Inferior parietal cortex (tissue), 1 donor: ENCODE measurements around the gene KIF2A.

Experiments
- DNase-seq: peaks from one replicate; pipeline ENCODE4 v3.0.0-alpha.2; 2016; ENCODE audit errors: extremely low spot score

Gene KIF2A

GRCh38 chr5:62328772-62329491 lies 22.9 kb downstream of the KIF2A start:
- no peak for DNase-seq

DNA sequence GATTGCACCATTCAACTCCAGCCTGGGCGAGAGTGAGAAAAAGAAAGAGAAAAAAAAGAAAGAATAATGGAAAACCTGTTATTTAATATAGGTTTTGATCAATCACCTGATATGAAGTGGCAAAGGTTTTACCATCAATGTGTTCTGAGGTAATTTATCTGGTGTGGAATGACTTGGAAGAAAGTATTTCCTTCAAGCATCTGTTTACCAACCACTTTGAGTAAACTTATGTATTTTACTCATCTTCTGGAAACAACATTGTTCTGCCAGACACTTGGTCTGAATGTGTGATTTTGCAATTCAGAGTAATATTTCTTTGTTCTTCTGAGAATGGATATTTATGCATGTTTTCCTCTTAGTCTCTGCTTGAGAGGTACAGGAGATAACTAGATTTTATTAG lies 24.3 kb downstream of the KIF2A start:
- no peak for DNase-seq

DNA sequence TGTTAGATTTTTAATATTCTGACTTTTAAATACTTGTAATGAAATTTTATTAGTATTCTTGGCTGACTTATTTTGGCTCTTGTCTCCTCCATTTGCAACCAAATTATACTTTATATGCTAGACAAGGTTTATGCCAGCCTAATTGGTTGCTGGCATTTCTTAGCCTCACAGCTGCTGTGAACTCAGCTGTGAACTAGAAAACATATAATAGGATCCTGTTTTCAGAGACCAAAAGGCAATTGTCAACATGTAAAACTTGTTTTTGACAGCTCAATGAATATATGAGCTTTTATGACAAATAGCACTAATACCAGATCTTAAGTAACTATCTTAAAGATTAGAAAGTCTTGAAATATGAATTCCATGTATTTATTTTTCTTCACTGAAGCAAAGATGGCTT lies 25.9 kb downstream of the KIF2A start:
- peak; percentile 74 for DNase-seq

GRCh38 chr5:62333250-62333794 lies 27.3 kb downstream of the KIF2A start:
- DNase-seq: no peak

- DNase-seq: no peak
These were observed 28.1 kb downstream of the KIF2A start for GRCh38 chr5:62334082-62334481.

GRCh38 chr5:62340392-62340791 lies 34.4 kb downstream of the KIF2A start:
- no peak for DNase-seq

- no peak for DNase-seq
These were observed 35.0 kb downstream of the KIF2A start for GRCh38 chr5:62340979-62341378.

DNA sequence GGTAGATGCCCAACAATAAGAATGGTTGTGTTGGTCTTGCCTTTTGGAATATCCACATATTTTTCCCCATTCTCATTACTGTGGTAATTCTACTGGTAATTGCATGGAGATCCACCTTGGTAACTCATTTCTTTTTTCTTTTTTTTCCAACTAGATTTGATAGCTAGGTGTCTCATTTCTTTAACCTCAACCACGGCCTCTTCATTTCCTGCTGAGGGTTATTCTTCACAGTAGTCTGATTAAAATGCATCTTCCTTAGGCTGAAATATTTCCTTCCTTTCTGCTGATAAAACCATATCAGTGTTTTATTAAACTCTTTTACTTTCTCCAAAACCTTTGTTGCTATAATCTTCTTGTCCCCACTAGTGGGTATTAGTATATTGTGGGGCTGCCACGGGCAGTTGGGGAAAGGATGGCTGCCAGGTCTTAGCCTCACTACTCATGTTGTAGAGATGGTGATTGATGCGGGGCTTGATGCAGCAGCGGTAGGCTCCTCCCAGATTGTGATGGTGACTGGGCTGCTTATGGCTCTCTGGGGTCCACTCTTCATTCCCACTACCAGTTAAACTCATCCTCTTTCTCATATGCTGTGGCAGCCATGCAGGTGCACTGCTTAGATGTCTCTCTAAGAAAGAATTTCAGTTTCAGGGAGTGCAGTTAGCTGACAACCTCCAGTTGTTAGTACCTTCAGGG lies 35.9 kb downstream of the KIF2A start:
- no peak for DNase-seq

DNA sequence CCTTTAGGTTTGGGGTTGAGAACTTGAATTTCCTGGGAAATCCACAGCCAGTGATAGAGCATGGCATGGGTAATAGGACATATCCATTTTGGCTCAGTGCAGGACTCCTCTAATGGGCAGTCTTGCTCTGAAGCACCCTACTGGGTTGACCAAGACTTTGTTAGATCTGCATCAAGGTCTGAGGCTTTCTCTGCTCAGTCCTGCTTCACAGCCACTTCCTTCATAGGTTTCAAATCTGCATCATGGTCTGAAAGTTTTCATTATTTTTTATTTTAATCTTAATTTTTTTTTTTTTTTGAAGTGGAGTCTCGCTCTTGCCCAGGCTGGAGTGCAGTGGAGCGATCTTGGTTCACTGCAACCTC lies 36.5 kb downstream of the KIF2A start:
- DNase-seq: no peak

GRCh38 chr5:62343428-62343827 lies 37.4 kb downstream of the KIF2A start:
- DNase-seq: no peak

- no peak for DNase-seq
These were observed 40.7 kb downstream of the KIF2A start for GRCh38 chr5:62346748-62347147.

- DNase-seq: no peak
These were observed 41.9 kb downstream of the KIF2A start for GRCh38 chr5:62347928-62348327.

GRCh38 chr5:62348723-62349481 lies 42.9 kb downstream of the KIF2A start:
- no peak for DNase-seq

DNA sequence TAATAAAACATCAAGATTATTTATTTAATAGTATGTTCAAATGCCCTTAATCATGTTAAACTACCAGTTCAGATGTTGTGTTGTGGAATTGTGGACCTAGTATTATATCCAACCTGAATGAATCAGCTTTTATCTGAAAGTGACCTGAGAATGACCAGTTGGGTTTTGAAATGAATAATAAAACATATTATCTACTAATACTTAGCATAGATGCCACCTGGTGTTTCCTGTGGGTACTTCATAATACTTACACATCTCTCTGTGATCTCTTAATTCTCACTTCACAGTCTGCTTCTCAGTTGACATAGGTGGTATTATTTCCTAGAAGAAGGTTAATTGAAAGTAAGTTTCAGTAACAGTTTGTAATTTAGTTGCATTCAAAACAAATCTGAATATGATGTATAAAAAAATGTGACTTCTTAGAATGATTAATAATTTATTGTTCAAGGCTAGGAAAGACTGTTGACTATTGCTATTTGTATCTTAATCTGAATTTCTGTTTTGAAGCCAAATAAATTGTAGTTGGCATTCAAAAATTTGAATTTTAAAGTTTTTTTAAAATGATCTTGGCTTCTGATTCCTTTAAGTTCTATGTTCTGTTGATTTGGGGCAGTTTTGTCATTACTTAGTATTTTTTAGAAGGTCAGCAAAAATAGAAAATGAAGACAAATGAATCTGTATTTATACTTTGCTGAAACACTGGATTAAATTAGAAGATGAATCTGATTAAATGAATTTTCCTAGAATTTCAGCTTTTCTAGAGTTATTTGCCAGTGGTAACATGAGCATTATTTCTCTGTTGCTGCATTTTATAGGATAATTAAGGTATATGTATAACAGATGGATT lies 48.2 kb downstream of the KIF2A start:
- peak; percentile 72 for DNase-seq

GRCh38 chr5:62362701-62363100 lies 56.7 kb downstream of the KIF2A start:
- no peak for DNase-seq

DNA sequence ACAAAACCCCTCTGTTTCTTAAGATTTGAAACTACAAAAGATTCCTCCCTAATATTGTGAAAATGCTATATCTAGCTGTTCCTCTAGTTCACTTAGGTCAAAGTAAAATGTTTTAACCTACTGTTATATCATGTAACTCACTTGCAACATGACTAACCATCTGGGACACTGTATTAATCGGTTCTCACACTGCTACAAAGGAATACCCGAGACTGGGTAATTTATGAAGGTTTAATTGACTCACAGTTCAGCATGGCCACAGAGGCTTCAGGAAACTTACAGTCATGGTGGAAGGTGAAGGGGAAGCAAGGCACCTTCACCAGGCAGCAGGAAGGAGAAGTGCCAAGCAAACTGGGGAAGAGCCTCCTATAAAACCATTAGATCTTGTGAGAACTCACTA lies 63.0 kb downstream of the KIF2A start:
- no peak for DNase-seq

GRCh38 chr5:62371409-62371808 lies 65.4 kb downstream of the KIF2A start:
- no peak for DNase-seq

GRCh38 chr5:62372600-62372999 lies 66.6 kb downstream of the KIF2A start:
- no peak for DNase-seq

GRCh38 chr5:62373382-62373781 lies 67.4 kb downstream of the KIF2A start:
- DNase-seq: no peak

GRCh38 chr5:62374090-62374489 lies 68.1 kb downstream of the KIF2A start:
- no peak for DNase-seq

DNA sequence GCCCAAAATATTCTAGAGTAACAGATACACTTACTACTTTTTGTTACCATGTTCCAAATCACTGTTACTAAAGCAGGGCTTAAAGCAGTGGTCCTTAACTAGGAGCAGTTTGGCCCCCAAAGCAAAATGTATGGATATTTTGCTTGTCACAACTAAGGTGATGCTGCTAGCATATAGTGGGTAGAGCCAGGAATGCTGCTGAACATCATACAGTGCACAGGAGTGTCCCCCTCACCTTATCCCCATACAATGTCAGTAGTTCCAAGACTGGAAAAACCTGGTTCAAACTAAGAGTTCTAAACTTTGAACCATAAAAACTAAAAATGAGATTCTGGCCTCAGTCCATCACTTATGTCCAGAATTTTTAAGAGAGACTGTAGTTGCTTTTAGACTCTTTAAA lies 69.6 kb downstream of the KIF2A start:
- DNase-seq: no peak

DNA sequence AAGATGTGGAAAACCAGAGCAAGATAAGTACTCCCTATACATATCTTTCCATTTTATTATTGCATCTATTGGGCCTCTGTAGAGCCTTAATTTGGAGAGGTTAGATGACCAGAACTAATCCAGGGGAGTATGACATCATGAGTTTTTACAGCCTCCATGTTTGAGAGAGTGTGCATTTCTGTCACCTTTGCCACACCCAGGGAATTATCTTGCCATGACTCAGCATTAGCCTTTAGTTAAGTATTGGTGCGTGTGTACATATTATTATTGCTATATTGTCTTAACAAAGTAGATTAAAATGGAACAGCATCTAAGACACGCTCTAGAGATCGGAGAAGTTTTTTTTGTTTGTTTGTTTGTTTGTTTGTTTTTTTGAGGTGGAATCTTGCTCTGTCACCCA lies 70.1 kb downstream of the KIF2A start:
- no peak for DNase-seq
